NCI-H2107 (cell line): ENCODE measurements around the gene SLC37A3.
"Not testable (repeated sequence)": the region's sequence is repeated elsewhere in the genome, so short reads cannot be mapped to it uniquely, and the experiment has no call there.

Source experiments
- DNase-seq: peaks from one replicate; lab custom pipeline; 2025; lab: John Stamatoyannopoulos, UW

The SLC37A3 gene

GRCh38 chr7:140397784-140398750 is at the start of gene SLC37A3:
TSS of gene SLC37A3 (minus strand) at chr7:140398530. CDS start at chr7:140382526, 16,004 bp downstream.
- DNase-seq: peak; percentile 79

- DNase-seq: no peak
Observed at GRCh38 chr7:140447841-140448240, 49.5 kb upstream of the SLC37A3 start.

GRCh38 chr7:140446467-140446866 is 48.1 kb upstream of the SLC37A3 start:
- no peak for DNase-seq

- DNase-seq: no peak
Observed at GRCh38 chr7:140441519-140441918, 43.2 kb upstream of the SLC37A3 start.

- no peak for DNase-seq
Observed at GRCh38 chr7:140440593-140440992, 42.3 kb upstream of the SLC37A3 start.

GRCh38 chr7:140439359-140439758 is 41.0 kb upstream of the SLC37A3 start:
- no peak for DNase-seq

- no peak for DNase-seq
Observed at GRCh38 chr7:140435252-140435895, 37.0 kb upstream of the SLC37A3 start.

- DNase-seq: no peak
Observed at GRCh38 chr7:140433396-140433795, 35.1 kb upstream of the SLC37A3 start.

- DNase-seq: no peak
Observed at GRCh38 chr7:140426130-140426529, 27.8 kb upstream of the SLC37A3 start.

GRCh38 chr7:140425718-140426117 is 27.4 kb upstream of the SLC37A3 start:
- DNase-seq: no peak

GRCh38 chr7:140423501-140423900 is 25.2 kb upstream of the SLC37A3 start:
- DNase-seq: no peak

GRCh38 chr7:140421521-140421920 is 23.2 kb upstream of the SLC37A3 start:
- DNase-seq: no peak

- no peak for DNase-seq
Observed at GRCh38 chr7:140418653-140419052, 20.3 kb upstream of the SLC37A3 start.

GRCh38 chr7:140418156-140418472 is 19.8 kb upstream of the SLC37A3 start:
- DNase-seq: not testable (repeated sequence)

- DNase-seq: no peak
Observed at GRCh38 chr7:140417456-140418155, 19.3 kb upstream of the SLC37A3 start.

GRCh38 chr7:140416560-140416959 is 18.2 kb upstream of the SLC37A3 start:
- no peak for DNase-seq

- not testable (repeated sequence) for DNase-seq
Observed at GRCh38 chr7:140415816-140416215, 17.5 kb upstream of the SLC37A3 start.

- DNase-seq: no peak
Observed at GRCh38 chr7:140415361-140415760, 17.0 kb upstream of the SLC37A3 start.

- DNase-seq: no peak
Observed at GRCh38 chr7:140404565-140405065, 6.3 kb upstream of the SLC37A3 start.

GRCh38 chr7:140403878-140404564 is 5.7 kb upstream of the SLC37A3 start, which contains the start of gene RAB19:
TSS of gene RAB19 (plus strand) at chr7:140404058. CDS start at chr7:140407647, 3,589 bp downstream.
- peak; percentile 33 for DNase-seq

GRCh38 chr7:140402178-140402835 is 4.0 kb upstream of the SLC37A3 start:
- no peak for DNase-seq
